ENCODE results near the gene CDC14B. TPM values are rescaled to one million over a fixed set of nuclear protein-coding genes. Genes with fewer than 3 reads are reported as not detected.

CDC14B gene
- total RNA-seq, 1 experiment from 2014 or later, result 57.1 TPM

- TF ChIP-seq ZNF512 (CRISPR knock-in tag; IDR thresholded peaks at IDR 0.05; ENCODE audit: borderline replicate concordance), result no peak
Measured at GRCh38 chr9:96565671-96566497, 53.8 kb downstream of the CDC14B start (continued).

- POLR2A ChIA-PET, result interaction anchor here (0.7 kb wide), 1 partner anchor 102 kb away, joined by 3 read pairs; no protein-coding TSS in a partner anchor
Measured at GRCh38 chr9:96564217-96564616, 55.4 kb downstream of the CDC14B start.

More at GRCh38 chr9:96564217-96564616, 55.4 kb downstream of the CDC14B start:
- Mint-ChIP-seq H3K4me3 (no peak overlapping the region), H3K9me3 (no peaks in the 10 kb centered on the region), H3K4me1 (peaks cover 39% of the 10 kb centered on the region), H3K27ac (no peak overlapping the region; the same call in 1 of the 2 replicates), H3K36me3 (peaks cover 8% of the 10 kb centered on the region), H3K27me3 (ENCODE audit: low read depth) (no peaks in the 10 kb centered on the region)
- CTCF ChIA-PET, result no interaction called here
- ATAC-seq (no peak), DNase-seq (ENCODE audit: low spot score) (no peak)
- TF ChIP-seq ATF2 (CRISPR knock-in tag; IDR thresholded peaks at IDR 0.05; ENCODE audit: borderline replicate concordance, low read depth), result no peak
- no peak for TF ChIP-seq MYBL2 (CRISPR knock-in tag; IDR thresholded peaks at IDR 0.05)
- TF ChIP-seq PREB (CRISPR knock-in tag; IDR thresholded peaks at IDR 0.05; ENCODE audit: borderline replicate concordance), result no peak
- no peak for TF ChIP-seq SMAD4 (CRISPR knock-in tag; IDR thresholded peaks at IDR 0.05)
- TF ChIP-seq ZNF317 (CRISPR knock-in tag; IDR thresholded peaks at IDR 0.05; ENCODE audit: borderline replicate concordance, low read depth), result no peak
- TF ChIP-seq EMX1 (CRISPR knock-in tag; IDR thresholded peaks at IDR 0.05), result no peak
- no peak for TF ChIP-seq ZMAT4 (CRISPR knock-in tag; IDR thresholded peaks at IDR 0.05)
- TF ChIP-seq ZNF416 (CRISPR knock-in tag; IDR thresholded peaks at IDR 0.05), result no peak
- no peak for TF ChIP-seq ARID4B (CRISPR knock-in tag; IDR thresholded peaks at IDR 0.05; ENCODE audit: borderline replicate concordance)
- no peak for TF ChIP-seq RELA (CRISPR knock-in tag; IDR thresholded peaks at IDR 0.05; ENCODE audit: borderline replicate concordance)
- TF ChIP-seq MAX (CRISPR knock-in tag; IDR thresholded peaks at IDR 0.05), result no peak
- TF ChIP-seq MXD4 (CRISPR knock-in tag; IDR thresholded peaks at IDR 0.05; ENCODE audit: borderline replicate concordance), result no peak
- TF ChIP-seq MLX (CRISPR knock-in tag; IDR thresholded peaks at IDR 0.05), result no peak
